ENCODE data around the gene CAPRIN1.

DNA sequence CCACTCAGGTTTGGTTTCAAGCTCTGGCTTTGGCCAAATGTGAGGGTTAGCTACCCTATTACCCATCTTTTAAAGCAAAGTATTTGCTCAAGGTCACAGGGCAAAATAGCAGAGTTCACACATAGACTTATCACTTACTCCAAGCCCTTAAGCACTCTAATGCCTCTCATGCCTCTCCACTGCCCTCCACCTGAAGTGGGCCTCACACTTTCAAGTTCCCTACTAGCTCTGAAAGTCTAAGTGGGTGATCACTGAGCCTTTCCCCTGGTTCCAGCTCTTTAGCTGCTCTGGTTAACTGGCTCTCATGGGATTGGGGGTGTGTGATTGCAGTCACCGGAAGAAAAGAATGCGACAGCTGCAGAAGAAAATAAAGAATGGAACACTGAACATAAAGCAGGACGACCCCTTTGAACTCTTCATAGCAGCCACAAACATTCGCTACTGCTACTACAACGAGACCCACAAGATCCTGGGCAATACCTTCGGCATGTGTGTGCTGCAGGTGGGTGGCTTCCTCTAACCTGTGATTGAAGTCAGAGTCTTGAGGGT lies 60.3 kb downstream of the CAPRIN1 start:
- TF ChIP-seq, protein P1, sequence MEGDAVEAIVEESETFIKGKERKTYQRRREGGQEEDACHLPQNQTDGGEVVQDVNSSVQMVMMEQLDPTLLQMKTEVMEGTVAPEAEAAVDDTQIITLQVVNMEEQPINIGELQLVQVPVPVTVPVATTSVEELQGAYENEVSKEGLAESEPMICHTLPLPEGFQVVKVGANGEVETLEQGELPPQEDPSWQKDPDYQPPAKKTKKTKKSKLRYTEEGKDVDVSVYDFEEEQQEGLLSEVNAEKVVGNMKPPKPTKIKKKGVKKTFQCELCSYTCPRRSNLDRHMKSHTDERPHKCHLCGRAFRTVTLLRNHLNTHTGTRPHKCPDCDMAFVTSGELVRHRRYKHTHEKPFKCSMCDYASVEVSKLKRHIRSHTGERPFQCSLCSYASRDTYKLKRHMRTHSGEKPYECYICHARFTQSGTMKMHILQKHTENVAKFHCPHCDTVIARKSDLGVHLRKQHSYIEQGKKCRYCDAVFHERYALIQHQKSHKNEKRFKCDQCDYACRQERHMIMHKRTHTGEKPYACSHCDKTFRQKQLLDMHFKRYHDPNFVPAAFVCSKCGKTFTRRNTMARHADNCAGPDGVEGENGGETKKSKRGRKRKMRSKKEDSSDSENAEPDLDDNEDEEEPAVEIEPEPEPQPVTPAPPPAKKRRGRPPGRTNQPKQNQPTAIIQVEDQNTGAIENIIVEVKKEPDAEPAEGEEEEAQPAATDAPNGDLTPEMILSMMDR (conservative IDR thresholded peaks at IDR 0.05; ENCODE audit: low read length) = no peak
- no peak for TF ChIP-seq EZH2phosphoT487 (IDR thresholded peaks at IDR 0.05; ENCODE audit: borderline replicate concordance)
